Caki2 (cell line): Measurements from ENCODE around the gene ATL2. TPM values are rescaled to one million over a fixed set of nuclear protein-coding genes. Genes with fewer than 3 reads are reported as not detected.
"Not testable (repeated sequence)": the region's sequence is repeated elsewhere in the genome, so short reads cannot be mapped to it uniquely, and the experiment has no call there.

Source experiments
- DNase-seq: peaks from one replicate; pipeline ENCODE4 v3.0.0-alpha.2; 2015; ENCODE audit warnings: low read depth
- in situ Hi-C: cut with HindIII; loops from 2 replicates; pipeline ENCODE4 v1.10.0; 2016; ENCODE audit warnings: low sequenced_read_pairs, low pct_unique_long_range_greater_than_20kb, mixed read lengths
- total RNA-seq: library from RNA; depleted of rRNA; stranded (reverse); fragments of >200 nt; shearing (Covaris generic); gene quantifications from 2 replicates; pipeline ENCODE4 v1.2.3, GENCODE V29; 2014; ENCODE audit warnings: low replicate concordance; rRNA removed

ATL2 gene
- 65.8 and 121 TPM in 2 replicates for total RNA-seq

GRCh38 chr2:38377050-38377828, at the start of gene ATL2:
ATL2 (minus strand) TSS chr2:38377273; CDS start chr2:38377260, 13 bp downstream.
- in situ Hi-C loops, result no loop called here

GRCh38 chr2:38423763-38424162, 46.7 kb upstream of the ATL2 start:
- DNase-seq, result no peak
- in situ Hi-C loops, result no loop called here

More at GRCh38 chr2:38377050-38377828, at the start of gene ATL2:
- peak; percentile 95 for DNase-seq

- DNase-seq, result peak; percentile 97
- in situ Hi-C loops, result no loop called here
Observed at GRCh38 chr2:38421274-38422056, 44.4 kb upstream of the ATL2 start.

- no peak for DNase-seq
- in situ Hi-C loops, result no loop called here
Observed at GRCh38 chr2:38419499-38419898, 42.4 kb upstream of the ATL2 start.

- no peak for DNase-seq
- in situ Hi-C loops, result no loop called here
Observed at GRCh38 chr2:38418735-38419134, 41.7 kb upstream of the ATL2 start.

- no peak for DNase-seq
- in situ Hi-C loops, result no loop called here
Observed at GRCh38 chr2:38417745-38418689, 40.9 kb upstream of the ATL2 start.

GRCh38 chr2:38416296-38417036, 39.4 kb upstream of the ATL2 start:
- DNase-seq, result no peak
- in situ Hi-C loops, result no loop called here

GRCh38 chr2:38415728-38416291, 38.7 kb upstream of the ATL2 start:
- in situ Hi-C loops, result no loop called here

GRCh38 chr2:38415023-38415422, 38.0 kb upstream of the ATL2 start:
- no peak for DNase-seq
- in situ Hi-C loops, result no loop called here

More at GRCh38 chr2:38415728-38416291, 38.7 kb upstream of the ATL2 start:
- DNase-seq, result no peak

GRCh38 chr2:38412235-38412871, 35.3 kb upstream of the ATL2 start:
- DNase-seq, in situ Hi-C loops: not testable (repeated sequence)

GRCh38 chr2:38409156-38410102, 32.4 kb upstream of the ATL2 start:
- in situ Hi-C loops, result no loop called here
- no peak for DNase-seq

- DNase-seq, result no peak
- in situ Hi-C loops, result no loop called here
Observed at GRCh38 chr2:38407111-38407682, 30.1 kb upstream of the ATL2 start.

- no peak for DNase-seq
- in situ Hi-C loops, result no loop called here
Observed at GRCh38 chr2:38406597-38407110, 29.6 kb upstream of the ATL2 start.

GRCh38 chr2:38405917-38406596, 29.0 kb upstream of the ATL2 start:
- in situ Hi-C loops, result no loop called here
- DNase-seq, result no peak

- no peak for DNase-seq
- in situ Hi-C loops, result no loop called here
Observed at GRCh38 chr2:38400513-38400912, 23.4 kb upstream of the ATL2 start.
